GM18907 (cell line): ENCODE data around the gene LAMA5.

Experiments used
- ATAC-seq: cut with Tn5 transposase; IDR thresholded peaks from one replicate; pipeline ENCODE4 v1.9.1; 2021; ENCODE audit warnings: mild to moderate bottlenecking, moderate library complexity; ENCODE audit not compliant: unreplicated experiment

The LAMA5 gene

GRCh38 chr20:62372042-62372993 lies 5.2 kb upstream of the LAMA5 start:
- ATAC-seq, result no peak

DNA sequence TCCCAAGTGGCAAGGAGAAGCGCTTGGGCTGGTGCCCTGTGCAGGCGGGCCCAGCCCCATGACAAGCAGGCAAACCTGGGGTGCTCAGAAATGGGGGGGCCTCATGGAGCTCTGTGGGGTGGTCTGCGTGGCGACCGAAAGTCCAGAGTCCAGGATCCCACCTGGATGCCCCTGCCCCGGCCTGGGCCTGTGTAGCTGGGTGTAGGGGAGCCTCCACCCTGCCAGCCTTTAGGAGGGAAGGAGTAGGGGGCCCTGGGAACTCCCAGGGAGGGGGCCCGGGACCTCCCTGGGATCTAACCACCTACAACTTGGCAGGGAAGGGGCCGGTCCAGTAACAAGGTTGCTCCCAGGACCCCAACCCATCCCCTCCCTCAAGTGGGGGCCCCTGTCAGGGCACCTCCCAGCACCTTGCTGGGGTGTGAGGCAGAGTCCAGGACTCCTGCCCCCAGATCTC lies 4.5 kb upstream of the LAMA5 start:
- ATAC-seq, result no peak

DNA sequence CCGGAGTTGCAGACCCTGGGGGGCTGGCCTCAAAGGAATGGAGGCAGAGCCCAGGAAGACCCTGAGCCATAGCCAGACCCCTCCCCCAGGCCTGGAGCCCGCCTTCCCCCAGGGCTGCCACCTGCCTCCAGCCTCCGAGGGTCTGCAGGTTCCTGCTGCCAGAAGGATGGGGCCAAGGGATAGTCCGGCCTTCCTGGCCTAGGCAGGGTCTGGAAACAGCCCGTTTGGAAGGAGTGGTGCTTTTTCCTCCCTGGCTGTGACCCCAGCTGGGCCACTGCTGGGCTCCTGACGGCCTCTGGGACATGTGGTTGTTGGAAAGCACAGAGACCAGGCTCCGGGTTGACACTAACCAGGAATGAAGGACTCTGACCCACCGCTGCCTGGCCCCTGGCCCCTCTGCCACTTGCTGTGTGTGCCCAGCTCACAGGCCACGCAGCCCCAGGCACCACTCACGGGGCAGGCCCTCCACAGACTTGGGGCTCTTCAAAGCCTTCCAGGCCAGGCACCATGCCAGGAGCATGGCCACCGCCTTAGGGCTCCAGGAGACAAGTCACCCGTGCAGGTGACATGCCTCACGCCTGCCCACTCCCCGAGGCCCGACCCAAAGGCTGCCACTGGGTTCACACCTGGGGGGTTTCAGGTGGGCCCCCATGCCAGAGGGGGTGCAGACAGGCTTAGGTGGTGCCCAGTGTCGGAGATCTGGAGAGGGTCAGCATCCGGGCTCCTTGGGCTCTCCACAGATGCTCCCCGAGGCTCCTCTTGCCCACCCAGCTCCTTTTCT lies 3.9 kb upstream of the LAMA5 start:
- ATAC-seq, result no peak

GRCh38 chr20:62370115-62370806 lies 3.1 kb upstream of the LAMA5 start:
- ATAC-seq, result no peak

- ATAC-seq, result no peak
Observed at GRCh38 chr20:62369815-62370114, 2.7 kb upstream of the LAMA5 start.

DNA sequence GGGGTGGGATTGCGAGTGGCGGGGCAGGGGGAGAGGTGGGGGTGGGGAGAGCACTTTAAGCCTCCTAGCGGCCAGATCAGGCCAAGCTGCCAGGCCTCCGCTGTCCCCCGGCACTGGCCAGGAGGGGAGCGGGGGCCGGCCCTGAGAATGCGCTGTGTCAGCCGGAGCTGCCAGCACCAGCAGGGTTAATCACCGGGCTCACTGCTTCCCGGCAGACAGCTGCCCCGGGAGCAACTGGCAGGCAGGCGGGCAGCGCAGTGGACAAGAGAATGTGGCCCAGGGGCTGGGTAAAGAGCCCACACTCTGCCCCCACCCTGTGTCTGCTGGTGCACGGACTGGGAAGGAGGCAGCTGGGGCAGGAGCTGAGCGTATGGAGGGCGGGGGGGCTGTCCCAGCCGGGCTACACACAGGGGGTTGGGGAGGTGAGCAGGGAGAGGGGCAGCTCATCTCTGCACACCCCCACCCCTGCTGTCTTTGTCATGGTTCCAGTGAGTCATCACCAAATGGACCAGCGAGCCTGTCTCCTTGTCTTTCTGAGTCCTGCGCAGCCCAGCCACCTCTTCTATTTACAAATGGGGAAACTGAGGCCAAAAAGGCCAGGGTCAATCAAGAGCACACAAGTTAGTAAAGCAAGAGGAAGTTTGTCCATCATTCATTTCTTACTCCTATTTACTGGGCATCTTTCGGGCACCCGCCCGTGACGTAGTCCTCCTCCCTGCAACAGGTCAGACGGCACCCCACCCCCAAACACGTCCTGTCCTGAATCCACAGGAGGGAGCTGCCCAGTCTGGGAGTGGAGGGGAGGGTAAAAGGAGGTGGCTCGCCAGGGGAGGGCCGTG lies 2.1 kb upstream of the LAMA5 start:
- no peak for ATAC-seq

GRCh38 chr20:62368392-62368975 lies 1.4 kb upstream of the LAMA5 start:
- ATAC-seq, result no peak

DNA sequence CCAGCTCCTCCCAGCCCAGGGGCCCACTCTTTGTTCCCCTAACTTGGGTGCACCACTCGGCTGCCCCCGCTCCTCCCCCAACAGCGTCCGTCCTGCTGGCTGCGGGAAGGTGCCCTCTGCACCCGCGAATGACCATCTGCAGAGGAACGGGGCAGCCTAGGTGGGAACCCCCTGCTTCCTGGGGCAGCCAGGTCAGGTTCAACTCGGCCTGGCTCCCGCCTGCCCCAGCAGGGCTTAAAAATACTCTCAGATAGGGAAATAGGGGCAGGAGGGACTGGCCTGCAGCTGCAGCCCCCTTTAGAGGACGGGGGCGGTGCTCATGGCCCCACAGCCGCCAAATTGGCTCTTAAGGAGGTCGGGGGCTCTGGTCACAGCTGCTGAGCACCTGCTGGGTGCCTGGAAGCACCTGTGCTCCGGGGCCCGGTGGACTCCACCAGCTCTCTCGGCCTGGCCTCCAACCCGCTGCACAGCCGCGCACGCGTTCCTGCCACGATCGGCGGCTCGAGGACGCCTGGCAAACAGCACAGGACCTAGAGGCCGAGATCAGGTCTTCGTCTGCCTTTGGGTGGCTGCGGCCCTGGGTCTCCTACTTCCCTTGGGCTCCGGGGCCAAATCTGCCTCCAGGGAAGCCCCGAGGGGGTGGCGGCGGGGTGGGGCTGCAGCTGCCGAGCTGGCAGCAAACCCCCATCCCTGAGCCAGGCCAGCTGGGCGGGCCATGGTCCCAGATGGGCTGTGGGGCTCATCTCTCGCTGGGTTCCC lies 700 bp upstream of the LAMA5 start:
- ATAC-seq, result no peak

GRCh38 chr20:62366370-62367135 lies 559 bp downstream of the LAMA5 start:
- no peak for ATAC-seq

GRCh38 chr20:62365814-62366369 lies 1.2 kb downstream of the LAMA5 start:
- ATAC-seq, result no peak

DNA sequence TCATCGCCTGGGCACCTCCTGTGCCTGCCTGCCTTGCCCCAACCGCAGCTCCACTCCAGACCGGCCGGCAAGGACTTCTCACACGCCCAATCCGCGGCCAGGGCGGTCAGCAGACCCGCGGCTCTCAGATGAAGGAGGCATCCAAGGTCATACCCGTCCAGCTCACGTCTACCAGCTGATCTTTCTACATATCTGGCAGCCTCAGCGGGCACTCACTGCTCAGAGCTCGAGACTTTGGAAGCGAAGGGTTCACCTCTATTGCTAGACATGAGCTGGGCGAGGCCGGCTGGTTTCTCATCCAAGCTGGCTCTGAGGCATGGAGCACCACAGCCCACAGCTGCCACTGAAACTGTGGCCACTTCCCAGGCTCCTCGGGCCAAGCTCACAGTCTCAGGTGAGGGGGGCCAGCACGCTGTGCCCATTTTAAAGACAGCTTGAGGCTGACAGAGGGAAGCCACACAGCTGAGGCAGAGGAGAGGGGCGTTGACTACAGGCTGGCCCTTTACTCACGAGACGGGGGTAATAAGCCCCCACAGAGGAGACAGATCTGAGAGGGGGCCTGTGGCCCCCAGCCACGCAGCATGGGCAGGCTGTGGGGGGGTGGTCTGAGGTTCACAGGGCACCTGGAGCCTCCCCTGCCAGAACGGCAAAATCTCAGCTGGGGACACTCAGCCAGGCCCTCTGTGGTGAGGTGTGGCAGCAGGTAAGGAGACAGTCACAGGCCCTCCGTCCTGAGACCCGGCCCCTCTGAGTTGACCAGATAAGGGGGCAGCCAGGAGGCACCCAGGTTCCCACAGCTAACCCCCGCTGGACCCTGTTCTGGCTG lies 2.0 kb downstream of the LAMA5 start:
- no peak for ATAC-seq

GRCh38 chr20:62363920-62364851 lies 2.9 kb downstream of the LAMA5 start:
- no peak for ATAC-seq

DNA sequence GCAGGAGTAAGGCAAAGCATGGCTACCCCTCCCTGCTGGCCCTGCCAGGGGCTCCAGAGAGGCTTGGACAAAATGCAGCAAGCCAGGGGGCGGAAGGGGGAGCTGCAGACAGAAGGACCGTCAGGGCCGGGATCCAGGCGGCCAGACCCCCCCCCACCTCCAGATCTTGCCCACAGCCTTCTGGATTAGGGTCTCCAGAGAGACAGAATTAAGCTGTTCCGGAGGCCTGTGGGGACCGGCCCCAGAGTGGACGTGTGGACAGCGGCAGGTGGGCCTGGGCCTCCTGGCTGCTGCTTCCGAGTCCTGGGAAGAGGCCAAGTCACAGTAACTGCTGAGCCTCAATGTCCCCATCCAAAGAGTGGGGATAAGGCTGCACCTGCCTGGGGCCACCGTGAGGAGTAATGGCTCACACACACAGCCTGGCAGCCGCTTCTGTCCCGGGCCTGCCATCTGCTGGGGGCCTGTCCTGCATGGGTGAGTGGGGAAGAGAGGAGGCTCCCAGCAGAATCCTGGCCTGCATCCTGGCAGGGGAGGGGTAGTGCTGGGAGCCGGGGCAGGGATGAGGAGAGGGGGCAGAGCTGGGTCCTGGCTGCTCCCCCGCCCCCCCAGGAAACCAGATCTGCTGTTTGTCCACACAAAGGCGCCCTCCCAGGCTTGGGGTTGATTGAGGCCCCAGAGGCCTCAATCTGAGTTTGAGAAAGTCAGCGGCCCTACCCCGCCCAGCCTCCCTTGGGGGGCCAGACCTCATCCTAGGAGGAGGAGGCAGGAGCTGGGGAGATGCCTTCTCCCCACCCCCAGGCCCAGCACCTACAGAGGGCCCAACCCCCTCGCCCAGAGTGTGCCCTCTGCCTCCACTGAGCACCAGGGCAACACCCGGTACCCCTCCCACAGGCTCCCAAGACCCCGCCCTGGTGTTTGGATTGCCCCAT lies 3.9 kb downstream of the LAMA5 start:
- no peak for ATAC-seq

- no peak for ATAC-seq
Observed at GRCh38 chr20:62362590-62362940, 4.5 kb downstream of the LAMA5 start.

GRCh38 chr20:62361799-62362589 lies 5.1 kb downstream of the LAMA5 start:
- ATAC-seq, result no peak
